Tibial artery (tissue), 4 donors: ENCODE measurements around the gene SUGCT.
"Not testable (repeated sequence)": the region's sequence is repeated elsewhere in the genome, so short reads cannot be mapped to it uniquely, and the experiment has no call there.

ENCODE experiments used
- DNase-seq, 2 donors: peaks; one replicate each; pipeline ENCODE4 v3.0.0-alpha.2; 2019
- H3K27ac ChIP-seq, 2 donors: fragments of 200-600 bp; sonication (generic) in 1 of 2; 1 replicate in 1 of 2; 2 replicates in 1 of 2; pipeline ENCODE4 v1.5.1; 2018 to 2019; ENCODE audit warnings: mild to moderate bottlenecking in 1 of 2
- H3K27me3 ChIP-seq, 2 donors: fragments of 200-600 bp; sonication (generic) in 1 of 2; one replicate each; pipeline versions ENCODE4 v1.5.1 to v1.6.0; 2016 to 2019
- H3K36me3 ChIP-seq, 3 donors: fragments of 200-600 bp; sonication (generic) in 2 of 3; one replicate each; pipeline ENCODE4 v1.5.1; 2016 to 2019; ENCODE audit warnings: mild to moderate bottlenecking in 2 of 3
- H3K4me1 ChIP-seq, 4 donors: fragments of 200-600 bp; sonication (generic) in 2 of 4; 1 replicate in 3 of 4; 2 replicates in 1 of 4; pipeline ENCODE4 v1.5.1; 2016 to 2019
- H3K4me3 ChIP-seq, 2 donors: fragments of 200-600 bp; sonication (generic) in 1 of 2; 1 replicate in 1 of 2; 2 replicates in 1 of 2; pipeline ENCODE4 v1.5.1; 2018 to 2019; ENCODE audit warnings: mild to moderate bottlenecking in 2 of 2
- H3K9me3 ChIP-seq, 3 donors: fragments of 200-600 bp; sonication (generic) in 1 of 3; one replicate each; pipeline ENCODE4 v1.5.1; 2016 to 2019
- CTCF ChIP-seq, 2 experiments: fragments of 200-600 bp in 1 of 2; fragments of 450-650 bp in 1 of 2; IDR thresholded peaks; one replicate each; pipeline ENCODE4 v1.5.1; 2017 to 2019; ENCODE audit warnings: antibody characterized with exemption in 2 of 2, mild to moderate bottlenecking in 1 of 2, moderate library complexity in 1 of 2
- intact Hi-C: fragments of 100-400 bp; cut with DNase I; formaldehyde crosslinking; loops from one replicate; pipeline ENCODE4 v1.15.0; 2023; ENCODE audit warnings: low total_unique reads

Gene SUGCT

DNA sequence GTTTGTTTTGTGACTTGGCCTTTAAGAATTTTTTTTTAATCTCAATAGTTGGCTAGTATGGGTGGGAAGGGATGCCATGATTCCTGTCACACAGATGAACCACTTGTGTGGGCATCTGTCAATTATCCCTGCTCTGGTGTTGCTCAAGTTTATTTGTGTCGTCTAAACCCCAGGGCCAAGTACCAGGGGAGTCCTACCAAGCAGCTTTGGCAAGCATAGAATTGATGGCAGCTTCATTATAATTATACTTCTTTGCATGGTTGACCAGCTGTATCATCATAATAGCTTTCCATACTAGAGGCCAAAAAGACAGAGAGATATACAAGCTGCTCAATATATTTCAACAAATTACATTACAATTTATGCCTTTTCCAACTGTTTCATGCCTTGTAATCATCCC, 30.4 kb downstream of the SUGCT start:
- Histone ChIP-seq H3K36me3 (no peaks in the 10 kb centered on the region), H3K4me3 (no peak overlapping the region), H3K9me3 (no peaks in the 10 kb centered on the region), H3K27me3 (no peaks in the 10 kb centered on the region), H3K27ac (no peak overlapping the region), H3K4me1 (no peaks in the 10 kb centered on the region)
- no peak for DNase-seq
- intact Hi-C loops: no loop called here
- no peak for TF ChIP-seq CTCF (IDR thresholded peaks at IDR 0.05)

DNA sequence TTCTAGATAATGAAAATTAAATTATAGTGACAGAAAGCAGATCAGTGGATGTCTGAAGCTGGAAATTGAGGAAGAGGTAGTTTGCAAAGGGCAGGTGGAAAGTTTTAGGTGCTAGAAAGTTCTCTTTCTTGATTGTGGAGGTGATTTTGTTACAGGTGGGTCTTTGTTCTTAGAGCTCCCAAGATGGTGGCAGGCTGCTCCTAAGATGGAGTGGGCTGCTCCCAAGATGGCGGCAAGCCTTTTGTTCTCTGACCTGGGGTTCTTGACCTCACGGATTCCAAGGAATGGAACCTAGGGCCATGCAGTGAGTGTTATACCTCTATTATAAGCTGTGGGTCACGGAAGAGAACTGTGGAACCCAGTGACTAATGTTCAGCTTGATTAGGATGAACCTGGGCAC, 32.5 kb downstream of the SUGCT start:
- DNase-seq: no peak
- H3K9me3 ChIP-seq: no peaks in the 10 kb centered on the region
- no peak overlapping the region for H3K27ac ChIP-seq
- TF ChIP-seq CTCF (IDR thresholded peaks at IDR 0.05): no peak
- no peaks in the 10 kb centered on the region for H3K27me3 ChIP-seq
- no peak overlapping the region for H3K4me3 ChIP-seq
- H3K4me1 ChIP-seq: no peaks in the 10 kb centered on the region
- intact Hi-C loops: no loop called here
- H3K36me3 ChIP-seq: no peaks in the 10 kb centered on the region

DNA sequence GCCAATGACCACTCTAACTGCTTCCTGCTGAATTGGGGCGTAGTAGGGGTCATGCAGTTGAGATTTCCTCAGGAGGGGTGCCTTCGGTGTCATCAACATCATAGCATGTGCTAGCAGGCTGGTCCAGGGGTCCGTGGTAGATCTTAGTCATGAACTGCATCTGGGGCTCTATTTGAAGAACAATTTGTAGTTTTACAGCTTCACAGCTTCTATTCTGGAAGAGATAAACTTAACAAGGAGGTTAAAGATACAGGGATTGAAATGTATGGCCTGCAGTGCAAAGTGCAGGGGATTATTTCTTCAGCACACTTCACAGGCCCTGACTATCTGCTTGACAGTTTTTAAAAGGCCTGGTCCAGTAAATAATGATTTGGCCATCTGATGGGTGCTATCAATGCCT, 33.5 kb downstream of the SUGCT start:
- H3K27me3 ChIP-seq, H3K27ac ChIP-seq, H3K4me3 ChIP-seq, H3K4me1 ChIP-seq, H3K36me3 ChIP-seq, DNase-seq, intact Hi-C loops, H3K9me3 ChIP-seq: not testable (repeated sequence)

GRCh38 chr7:40173121-40173520, 38.3 kb downstream of the SUGCT start:
- DNase-seq, H3K4me3 ChIP-seq, intact Hi-C loops, H3K36me3 ChIP-seq, H3K27ac ChIP-seq, H3K9me3 ChIP-seq, H3K4me1 ChIP-seq, H3K27me3 ChIP-seq: not testable (repeated sequence)

DNA sequence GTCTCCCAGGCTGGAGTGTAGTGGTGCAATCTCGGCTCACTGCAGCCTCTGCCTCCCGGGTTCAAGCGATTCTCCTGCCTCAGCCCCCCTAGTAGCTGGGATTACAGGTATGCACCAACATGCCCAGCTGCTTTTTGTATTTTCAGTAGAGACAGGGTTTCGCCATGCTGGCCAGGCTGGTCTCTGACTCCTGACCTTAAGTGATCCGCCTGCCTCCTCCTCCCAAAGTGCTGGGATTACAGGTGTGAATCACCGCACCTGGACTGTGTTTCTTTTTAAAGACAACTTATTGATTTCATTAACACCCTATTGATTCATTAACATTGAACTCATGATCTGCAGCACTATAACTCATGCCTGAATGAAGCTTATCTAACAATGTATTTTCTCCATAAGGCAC, 40.5 kb downstream of the SUGCT start:
- H3K36me3 ChIP-seq, H3K4me3 ChIP-seq, H3K27ac ChIP-seq, H3K9me3 ChIP-seq, H3K4me1 ChIP-seq, H3K27me3 ChIP-seq, DNase-seq, intact Hi-C loops: not testable (repeated sequence)

DNA sequence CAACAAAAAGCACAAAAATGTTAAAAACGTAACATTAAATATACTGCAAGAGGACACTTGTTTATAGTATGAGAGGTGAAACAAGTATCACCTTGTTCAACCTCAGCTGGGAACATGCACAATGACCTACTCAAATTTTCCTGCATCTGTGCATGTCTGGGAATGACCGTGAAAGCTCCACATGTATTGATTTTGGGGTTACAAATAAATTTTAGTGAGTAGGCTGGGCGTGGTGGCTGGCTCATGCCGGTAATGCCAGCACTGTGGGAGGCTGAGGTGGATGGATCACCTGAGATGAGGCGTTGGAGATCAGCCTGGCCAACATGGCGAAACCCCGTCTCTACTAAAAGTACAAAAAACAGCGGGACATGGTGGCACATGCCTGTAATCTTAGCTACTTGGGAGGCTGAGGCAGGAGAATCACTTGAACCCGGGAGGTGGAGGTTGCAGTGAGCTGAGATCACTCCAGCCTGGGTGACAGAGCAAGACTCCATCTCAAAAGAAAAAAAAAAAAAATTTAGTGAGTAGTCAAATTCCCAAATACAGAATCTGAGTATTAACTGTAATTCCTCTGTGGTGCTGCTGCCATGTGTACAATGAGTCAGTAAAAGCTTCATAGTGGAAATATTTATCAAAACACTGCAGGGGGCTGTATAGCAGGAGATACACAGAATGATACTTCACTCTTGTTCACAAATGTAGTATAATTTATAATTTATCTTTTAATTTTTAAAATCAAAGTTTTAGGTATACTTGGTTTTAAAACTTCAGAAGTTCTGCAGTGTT, 41.1 kb downstream of the SUGCT start:
- intact Hi-C loops: no loop called here
- TF ChIP-seq CTCF (IDR thresholded peaks at IDR 0.05): no peak
- Histone ChIP-seq H3K36me3 (no peaks in the 10 kb centered on the region), H3K4me3 (no peak overlapping the region), H3K4me1 (no peaks in the 10 kb centered on the region), H3K9me3 (no peaks in the 10 kb centered on the region), H3K27ac (no peak overlapping the region), H3K27me3 (no peaks in the 10 kb centered on the region)
- no peak for DNase-seq

GRCh38 chr7:40177071-40177470, 42.3 kb downstream of the SUGCT start:
- no peaks in the 10 kb centered on the region for H3K27me3 ChIP-seq
- no peak for TF ChIP-seq CTCF (IDR thresholded peaks at IDR 0.05)
- H3K27ac ChIP-seq: no peak overlapping the region
- no peak for DNase-seq
- no peaks in the 10 kb centered on the region for H3K4me1 ChIP-seq
- peaks cover 0 to under 1% (median 0%) of the 10 kb centered on the region in 3 donors for H3K36me3 ChIP-seq
- no peak overlapping the region for H3K4me3 ChIP-seq
- intact Hi-C loops: no loop called here
- no peaks in the 10 kb centered on the region for H3K9me3 ChIP-seq
